GM18517 (cell line): Measurements from ENCODE around the gene RTBDN.

Experiments
- ATAC-seq: cut with Tn5 transposase; IDR thresholded peaks from one replicate; pipeline ENCODE4 v1.9.1; 2021; ENCODE audit warnings: mild to moderate bottlenecking, moderate library complexity; ENCODE audit not compliant: unreplicated experiment

Gene RTBDN

GRCh38 chr19:12834566-12834943 is at the start of gene RTBDN:
RTBDN (minus strand) TSS chr19:12834579; CDS start chr19:12829979, 4,600 bp downstream.
- ATAC-seq: no peak

- ATAC-seq: no peak
Measured at GRCh38 chr19:12882589-12882988, 48.2 kb upstream of the RTBDN start.

- peak; percentile 63 for ATAC-seq
Measured at GRCh38 chr19:12881172-12881808, 46.9 kb upstream of the RTBDN start, which contains the start of gene DNASE2. DNASE2 (minus strand) TSS chr19:12881449; CDS start chr19:12881375, 74 bp downstream.

- ATAC-seq: no peak
Measured at GRCh38 chr19:12880551-12881171, 46.3 kb upstream of the RTBDN start.

- no peak for ATAC-seq
Measured at GRCh38 chr19:12875086-12875485, 40.7 kb upstream of the RTBDN start.

- no peak for ATAC-seq
Measured at GRCh38 chr19:12873891-12874745, 39.7 kb upstream of the RTBDN start.

GRCh38 chr19:12872941-12873890 is 38.8 kb upstream of the RTBDN start:
- no peak for ATAC-seq

GRCh38 chr19:12872255-12872654 is 37.9 kb upstream of the RTBDN start:
- no peak for ATAC-seq

GRCh38 chr19:12871681-12872080 is 37.3 kb upstream of the RTBDN start:
- ATAC-seq: no peak

- ATAC-seq: no peak
Measured at GRCh38 chr19:12868540-12869112, 34.2 kb upstream of the RTBDN start.

GRCh38 chr19:12867120-12868099 is 33.0 kb upstream of the RTBDN start:
- ATAC-seq: no peak

GRCh38 chr19:12866416-12867119 is 32.2 kb upstream of the RTBDN start:
- ATAC-seq: no peak

GRCh38 chr19:12865746-12866415 is 31.5 kb upstream of the RTBDN start:
- ATAC-seq: no peak

GRCh38 chr19:12864721-12865715 is 30.6 kb upstream of the RTBDN start:
- ATAC-seq: no peak

GRCh38 chr19:12864143-12864542 is 29.8 kb upstream of the RTBDN start:
- no peak for ATAC-seq

- ATAC-seq: no peak
Measured at GRCh38 chr19:12859546-12859945, 25.2 kb upstream of the RTBDN start.
